ENCODE results near the gene SMU1.
A peak's percentile ranks its signal among the peaks of the same experiment; 100 is the strongest.

GRCh38 chr9:33029231-33029786, 47.2 kb downstream of the SMU1 start:
- TF ChIP-seq, protein P1, sequence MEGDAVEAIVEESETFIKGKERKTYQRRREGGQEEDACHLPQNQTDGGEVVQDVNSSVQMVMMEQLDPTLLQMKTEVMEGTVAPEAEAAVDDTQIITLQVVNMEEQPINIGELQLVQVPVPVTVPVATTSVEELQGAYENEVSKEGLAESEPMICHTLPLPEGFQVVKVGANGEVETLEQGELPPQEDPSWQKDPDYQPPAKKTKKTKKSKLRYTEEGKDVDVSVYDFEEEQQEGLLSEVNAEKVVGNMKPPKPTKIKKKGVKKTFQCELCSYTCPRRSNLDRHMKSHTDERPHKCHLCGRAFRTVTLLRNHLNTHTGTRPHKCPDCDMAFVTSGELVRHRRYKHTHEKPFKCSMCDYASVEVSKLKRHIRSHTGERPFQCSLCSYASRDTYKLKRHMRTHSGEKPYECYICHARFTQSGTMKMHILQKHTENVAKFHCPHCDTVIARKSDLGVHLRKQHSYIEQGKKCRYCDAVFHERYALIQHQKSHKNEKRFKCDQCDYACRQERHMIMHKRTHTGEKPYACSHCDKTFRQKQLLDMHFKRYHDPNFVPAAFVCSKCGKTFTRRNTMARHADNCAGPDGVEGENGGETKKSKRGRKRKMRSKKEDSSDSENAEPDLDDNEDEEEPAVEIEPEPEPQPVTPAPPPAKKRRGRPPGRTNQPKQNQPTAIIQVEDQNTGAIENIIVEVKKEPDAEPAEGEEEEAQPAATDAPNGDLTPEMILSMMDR (IDR thresholded peaks at IDR 0.05) = no peak
- peak; percentile 67 for TF ChIP-seq POLR2AphosphoS5 (IDR thresholded peaks at IDR 0.05)
- TF ChIP-seq POLR2A (IDR thresholded peaks at IDR 0.05) = no peak
- no peak for TF ChIP-seq EP300 (IDR thresholded peaks at IDR 0.05)

Data from gastroesophageal sphincter (tissue), 3 donors.